Adrenal gland (tissue), 12 donors: ENCODE results near the gene TOP3B. TPM values are rescaled to one million over a fixed set of nuclear protein-coding genes. Genes with fewer than 3 reads are reported as not detected.

Experiments used
- DNase-seq, 7 donors: peaks; one replicate each; pipeline ENCODE4 v3.0.0-alpha.2; 2019 to 2020
- H3K27ac ChIP-seq, 5 donors: fragments of 200-600 bp; sonication (generic) in 4 of 5; 1 replicate in 3 of 5; 2 replicates in 2 of 5; pipeline versions ENCODE4 v1.5.1 to v1.8.0; 2016 to 2020; ENCODE audit warnings: mild to moderate bottlenecking in 1 of 5
- H3K27me3 ChIP-seq: fragments of 200-600 bp; 2 replicates; pipeline ENCODE4 v1.8.0; 2021
- H3K36me3 ChIP-seq, 2 donors: fragments of 200-600 bp; replicated peaks in 1 of 2; 1 replicate in 1 of 2; 2 replicates in 1 of 2; pipeline versions ENCODE4 v1.5.1 to v1.8.0; 2018 to 2022
- H3K4me1 ChIP-seq, 2 donors: fragments of 200-600 bp; replicated peaks in 1 of 2; 1 replicate in 1 of 2; 2 replicates in 1 of 2; pipeline versions ENCODE4 v1.5.1 to v1.8.0; 2018 to 2021
- H3K4me3 ChIP-seq, 4 donors: fragments of 200-600 bp; sonication (generic) in 3 of 4; one replicate each; pipeline ENCODE4 v1.5.1; 2016 to 2018
- H3K9me3 ChIP-seq, 3 donors: fragments of 200-600 bp; sonication (generic) in 1 of 3; replicated peaks in 1 of 3; 1 replicate in 2 of 3; 2 replicates in 1 of 3; pipeline versions ENCODE4 v1.5.1 to v1.8.0; 2016 to 2021
- CTCF ChIP-seq, 6 experiments: fragments of 450-650 bp in 4 of 6; fragments of 200-600 bp in 2 of 6; sonication (generic) in 1 of 6; IDR thresholded peaks; 1 replicate in 5 of 6; 2 replicates in 1 of 6; pipeline versions ENCODE4 v1.5.1 to v1.8.0; 2016 to 2021; ENCODE audit warnings: antibody characterized with exemption in 6 of 6, mild to moderate bottlenecking in 2 of 6, moderate library complexity in 1 of 6
- POLR2A ChIP-seq, 2 donors: fragments of 450-650 bp; IDR thresholded peaks; one replicate each; pipeline ENCODE4 v1.6.1; 2017; ENCODE audit warnings: antibody characterized with exemption in 2 of 2, mild to moderate bottlenecking in 2 of 2, moderate library complexity in 1 of 2
- whole genome bisulfite sequencing, 4 donors: extraction: QIAGEN DNeasy Blood & Tissue Kit in 2 of 4; methylation state at CpG; one replicate each; pipeline versions ENCODE4 v1.1.5 to v1.1.7; 2013 to 2017; 5-methylcytosine and 5-hydroxymethylcytosine counted together
- intact Hi-C, 2 donors: fragments of 100-400 bp; cut with DNase I; formaldehyde crosslinking; loops; one replicate each; pipeline versions ENCODE4 v1.14.1 to v1.15.0; 2022 to 2023
- polyA plus RNA-seq, 3 donors: library from polyadenylated mRNA; stranded (reverse); fragments of 200-250 nt in 2 of 3; fragments of 350-450 nt in 1 of 3; fragmentation: Illumina TruSeq in 1 of 3; extraction: RNeasy Lipid Tissue Mini Kit (QIAGEN cat#74804) in 1 of 3; gene quantifications; one replicate each; pipeline ENCODE4 v1.2.3, GENCODE V29; 2013 to 2014
- total RNA-seq, 9 donors: library from RNA; depleted of rRNA in 4 of 9; stranded (reverse); fragments of >200 nt in 4 of 9; fragments of 120-200 nt in 1 of 9; fragmentation: NEBNext Ultra II Directional in 1 of 9; extraction: Animal tissue kit (Norgen Biotek cat#: 25700) in 1 of 9; gene quantifications; one replicate each; pipeline versions ENCODE4 v1.1.0 to v1.2.4, GENCODE V29; 2013 to 2023
- donor health status: healthy with polysubstance abuse.
- donor health status: Bipolar disorder and iron deficiency.
- donor health status: DM: yes; HTN: yes; CAD: no.
- donor health status: DM: no; HTN: no; CAD: no.
- donor health status: DM: no; HTN: no; CAD: no.
- donor health status: DM: yes; HTN: yes; CAD: no.

Gene TOP3B
- total and polyA plus RNA-seq, 12 donors, result 8.5 to 31.8 (median 21.8) TPM

GRCh38 chr22:21921729-21922128 lies 60.9 kb downstream of the TOP3B start:
- WGBS, 4 donors, result 41 to 65% (median 58%) methylated on average over 7 to 8 of the region's 8 CpGs
- peak overlapping the region in 1 of 5 donors; percentile 44 for H3K27ac ChIP-seq
- H3K4me3 ChIP-seq, result no peak overlapping the region
- peaks cover 0 to 27% of the 10 kb centered on the region in 2 donors for H3K36me3 ChIP-seq
- no peak for TF ChIP-seq POLR2A (IDR thresholded peaks at IDR 0.05)
- no peaks in the 10 kb centered on the region for H3K9me3 ChIP-seq
- DNase-seq, result peak; percentile 64 to 82 (median 74)
- intact Hi-C loops, result no loop called here
- no peaks in the 10 kb centered on the region for H3K27me3 ChIP-seq
- H3K4me1 ChIP-seq, result peaks cover 18 to 24% of the 10 kb centered on the region in 2 donors

GRCh38 chr22:21921184-21921721 lies 61.3 kb downstream of the TOP3B start:
- no peak for DNase-seq
- Histone ChIP-seq H3K4me3 (no peak overlapping the region), H3K9me3 (no peaks in the 10 kb centered on the region), H3K4me1 (peaks cover 19 to 26% of the 10 kb centered on the region in 2 donors), H3K36me3 (peaks cover 0 to 27% of the 10 kb centered on the region in 2 donors), H3K27me3 (no peaks in the 10 kb centered on the region), H3K27ac (peak overlapping the region in 1 of 5 donors; percentile 44)
- no peak for TF ChIP-seq CTCF (IDR thresholded peaks at IDR 0.05)
- no peak for TF ChIP-seq POLR2A (IDR thresholded peaks at IDR 0.05)
- WGBS, 4 donors, result 60 to 72% (median 65%) methylated on average over 5 to 13 of the region's 13 CpGs
- intact Hi-C loops, result no loop called here

- peaks cover 0 to 23% of the 10 kb centered on the region in 2 donors for H3K36me3 ChIP-seq
- no peak for DNase-seq
- no peak overlapping the region for H3K4me3 ChIP-seq
- no peaks in the 10 kb centered on the region for H3K9me3 ChIP-seq
- intact Hi-C loops, result no loop called here
- H3K4me1 ChIP-seq, result peaks cover 19 to 26% of the 10 kb centered on the region in 2 donors
- TF ChIP-seq POLR2A (IDR thresholded peaks at IDR 0.05) (no peak), CTCF (IDR thresholded peaks at IDR 0.05) (no peak)
- H3K27ac ChIP-seq, result peak overlapping the region in 1 of 5 donors; percentile 44
- no peaks in the 10 kb centered on the region for H3K27me3 ChIP-seq
- WGBS, 4 donors, result 73 to 90% (median 83%) methylated on average over 6 to 16 of the region's 16 CpGs
These were observed 62.0 kb downstream of the TOP3B start for GRCh38 chr22:21920341-21921183.

- Histone ChIP-seq H3K27ac (no peak overlapping the region), H3K4me3 (no peak overlapping the region), H3K9me3 (no peaks in the 10 kb centered on the region), H3K27me3 (no peaks in the 10 kb centered on the region), H3K36me3 (peaks cover 0 to 19% of the 10 kb centered on the region in 2 donors), H3K4me1 (peaks cover 19 to 26% of the 10 kb centered on the region in 2 donors)
- no peak for DNase-seq
- WGBS, 4 donors, result 90 to 99% (median 92%) methylated on average over 8 to 20 of the region's 20 CpGs
- no peak for TF ChIP-seq POLR2A (IDR thresholded peaks at IDR 0.05)
- TF ChIP-seq CTCF (IDR thresholded peaks at IDR 0.05), result no peak
- intact Hi-C loops, result no loop called here
These were observed 62.9 kb downstream of the TOP3B start for GRCh38 chr22:21919526-21920307.
